T-helper 2 cell treated with Interferon-gamma antibody and Interleukin-4, amounts not matched to agents 5 μg/mL and 100 μg/mL, for 36 hours (primary cell): ENCODE data around the gene BICRA.
A peak's percentile ranks its signal among the peaks of the same experiment; 100 is the strongest.

ENCODE experiments used
- DNase-seq: peaks from one replicate; pipeline ENCODE4 v3.0.0; 2021; ENCODE audit warnings: low spot score
- H3K27ac Mint-ChIP-seq: one replicate; pipeline ENCODE4 v1.8.0; 2021; ENCODE audit warnings: mild to moderate bottlenecking, mixed read lengths
- H3K27me3 Mint-ChIP-seq: one replicate; pipeline ENCODE4 v1.8.0; 2021; ENCODE audit warnings: low read depth, mixed read lengths
- H3K36me3 Mint-ChIP-seq: one replicate; pipeline ENCODE4 v1.8.0; 2021; ENCODE audit warnings: low read depth, mixed read lengths
- H3K4me1 Mint-ChIP-seq: one replicate; pipeline ENCODE4 v1.8.0; 2021; ENCODE audit warnings: low read depth, mixed read lengths
- H3K4me3 Mint-ChIP-seq: one replicate; pipeline ENCODE4 v1.8.0; 2022; ENCODE audit warnings: mild to moderate bottlenecking, moderate library complexity, mixed read lengths
- H3K9me3 Mint-ChIP-seq: one replicate; pipeline ENCODE4 v1.8.0; 2021; ENCODE audit warnings: mixed read lengths

The BICRA gene

GRCh38 chr19:47613165-47614020, 4.5 kb downstream of the BICRA start:
- no peak overlapping the region for H3K27ac Mint-ChIP-seq
- no peaks in the 10 kb centered on the region for H3K27me3 Mint-ChIP-seq
- peaks cover 17% of the 10 kb centered on the region for H3K4me1 Mint-ChIP-seq

GRCh38 chr19:47614021-47614295, 5.0 kb downstream of the BICRA start:
- no peak overlapping the region for H3K4me3 Mint-ChIP-seq
- peaks cover 17% of the 10 kb centered on the region for H3K4me1 Mint-ChIP-seq
- no peak overlapping the region for H3K27ac Mint-ChIP-seq
- no peaks in the 10 kb centered on the region for H3K27me3 Mint-ChIP-seq
- H3K9me3 Mint-ChIP-seq, result no peaks in the 10 kb centered on the region
- DNase-seq, result no peak
- peaks cover 8% of the 10 kb centered on the region for H3K36me3 Mint-ChIP-seq

More at GRCh38 chr19:47613165-47614020, 4.5 kb downstream of the BICRA start:
- Mint-ChIP-seq H3K4me3 (no peak overlapping the region), H3K9me3 (no peaks in the 10 kb centered on the region), H3K36me3 (peaks cover 8% of the 10 kb centered on the region)
- no peak for DNase-seq

- H3K27ac Mint-ChIP-seq, result no peak overlapping the region
- peaks cover 17% of the 10 kb centered on the region for H3K4me1 Mint-ChIP-seq
- no peak overlapping the region for H3K4me3 Mint-ChIP-seq
- no peaks in the 10 kb centered on the region for H3K27me3 Mint-ChIP-seq
- no peak for DNase-seq
- H3K36me3 Mint-ChIP-seq, result peaks cover 8% of the 10 kb centered on the region
- H3K9me3 Mint-ChIP-seq, result no peaks in the 10 kb centered on the region
Measured at GRCh38 chr19:47614559-47614958, 5.6 kb downstream of the BICRA start.

- no peaks in the 10 kb centered on the region for H3K27me3 Mint-ChIP-seq
- DNase-seq, result no peak
- no peak overlapping the region for H3K27ac Mint-ChIP-seq
- H3K4me1 Mint-ChIP-seq, result peaks cover 17% of the 10 kb centered on the region
- H3K4me3 Mint-ChIP-seq, result no peak overlapping the region
- no peaks in the 10 kb centered on the region for H3K9me3 Mint-ChIP-seq
- H3K36me3 Mint-ChIP-seq, result peaks cover 8% of the 10 kb centered on the region
Measured at GRCh38 chr19:47615230-47615629, 6.3 kb downstream of the BICRA start.

GRCh38 chr19:47615714-47616113, 6.8 kb downstream of the BICRA start:
- Mint-ChIP-seq H3K4me1 (peaks cover 12% of the 10 kb centered on the region), H3K4me3 (no peak overlapping the region), H3K27me3 (no peaks in the 10 kb centered on the region), H3K9me3 (no peaks in the 10 kb centered on the region), H3K36me3 (peaks cover 8% of the 10 kb centered on the region), H3K27ac (no peak overlapping the region)
- DNase-seq, result no peak

- H3K36me3 Mint-ChIP-seq, result peaks cover 6% of the 10 kb centered on the region
- no peak for DNase-seq
- H3K9me3 Mint-ChIP-seq, result no peaks in the 10 kb centered on the region
- H3K27ac Mint-ChIP-seq, result no peak overlapping the region
- H3K27me3 Mint-ChIP-seq, result no peaks in the 10 kb centered on the region
- H3K4me3 Mint-ChIP-seq, result no peak overlapping the region
- peaks cover 4% of the 10 kb centered on the region for H3K4me1 Mint-ChIP-seq
Measured at GRCh38 chr19:47618771-47619170, 9.8 kb downstream of the BICRA start.

GRCh38 chr19:47619763-47620162, 10.8 kb downstream of the BICRA start:
- Mint-ChIP-seq H3K36me3 (peaks cover 6% of the 10 kb centered on the region), H3K27ac (no peak overlapping the region), H3K4me1 (peaks cover 4% of the 10 kb centered on the region), H3K27me3 (no peaks in the 10 kb centered on the region), H3K4me3 (no peak overlapping the region), H3K9me3 (no peaks in the 10 kb centered on the region)
- DNase-seq, result no peak

- Mint-ChIP-seq H3K27ac (no peak overlapping the region), H3K4me3 (no peak overlapping the region), H3K9me3 (no peaks in the 10 kb centered on the region), H3K4me1 (peaks cover 2% of the 10 kb centered on the region), H3K27me3 (no peaks in the 10 kb centered on the region), H3K36me3 (peaks cover 2% of the 10 kb centered on the region)
- no peak for DNase-seq
Measured at GRCh38 chr19:47623151-47623920, 14.4 kb downstream of the BICRA start.

GRCh38 chr19:47623921-47624391, 15.0 kb downstream of the BICRA start:
- Mint-ChIP-seq H3K4me1 (peaks cover 2% of the 10 kb centered on the region), H3K9me3 (no peaks in the 10 kb centered on the region), H3K27me3 (no peaks in the 10 kb centered on the region), H3K27ac (no peak overlapping the region), H3K36me3 (peaks cover 2% of the 10 kb centered on the region), H3K4me3 (no peak overlapping the region)
- DNase-seq, result no peak

GRCh38 chr19:47625650-47626049, 16.7 kb downstream of the BICRA start:
- Mint-ChIP-seq H3K27ac (peak overlapping the region; percentile 22), H3K4me1 (peaks cover 2% of the 10 kb centered on the region), H3K9me3 (no peaks in the 10 kb centered on the region), H3K4me3 (no peak overlapping the region), H3K36me3 (peaks cover 2% of the 10 kb centered on the region), H3K27me3 (no peaks in the 10 kb centered on the region)
- DNase-seq, result no peak

GRCh38 chr19:47626238-47626637, 17.3 kb downstream of the BICRA start:
- no peaks in the 10 kb centered on the region for H3K27me3 Mint-ChIP-seq
- no peaks in the 10 kb centered on the region for H3K9me3 Mint-ChIP-seq
- H3K36me3 Mint-ChIP-seq, result peaks cover 2% of the 10 kb centered on the region
- H3K4me3 Mint-ChIP-seq, result no peak overlapping the region
- no peak for DNase-seq
- no peak overlapping the region for H3K27ac Mint-ChIP-seq
- H3K4me1 Mint-ChIP-seq, result peaks cover 2% of the 10 kb centered on the region

GRCh38 chr19:47628078-47628771, 19.3 kb downstream of the BICRA start:
- Mint-ChIP-seq H3K4me1 (peaks cover 2% of the 10 kb centered on the region), H3K27ac (no peak overlapping the region), H3K9me3 (no peaks in the 10 kb centered on the region)

GRCh38 chr19:47630594-47630993, 21.7 kb downstream of the BICRA start:
- no peak overlapping the region for H3K4me3 Mint-ChIP-seq
- no peaks in the 10 kb centered on the region for H3K9me3 Mint-ChIP-seq
- H3K36me3 Mint-ChIP-seq, result no peaks in the 10 kb centered on the region
- no peak overlapping the region for H3K27ac Mint-ChIP-seq
- DNase-seq, result no peak
- H3K27me3 Mint-ChIP-seq, result no peaks in the 10 kb centered on the region
- H3K4me1 Mint-ChIP-seq, result peaks cover under 1% of the 10 kb centered on the region

More at GRCh38 chr19:47628078-47628771, 19.3 kb downstream of the BICRA start:
- peaks cover 2% of the 10 kb centered on the region for H3K36me3 Mint-ChIP-seq
- no peaks in the 10 kb centered on the region for H3K27me3 Mint-ChIP-seq
- DNase-seq, result no peak
- H3K4me3 Mint-ChIP-seq, result no peak overlapping the region
